GM21367 (cell line): ENCODE data around the gene SMIM9.

Experiments used
- ATAC-seq: cut with Tn5 transposase; IDR thresholded peaks from one replicate; pipeline ENCODE4 v1.9.1; 2021; ENCODE audit not compliant: unreplicated experiment

SMIM9 gene

DNA sequence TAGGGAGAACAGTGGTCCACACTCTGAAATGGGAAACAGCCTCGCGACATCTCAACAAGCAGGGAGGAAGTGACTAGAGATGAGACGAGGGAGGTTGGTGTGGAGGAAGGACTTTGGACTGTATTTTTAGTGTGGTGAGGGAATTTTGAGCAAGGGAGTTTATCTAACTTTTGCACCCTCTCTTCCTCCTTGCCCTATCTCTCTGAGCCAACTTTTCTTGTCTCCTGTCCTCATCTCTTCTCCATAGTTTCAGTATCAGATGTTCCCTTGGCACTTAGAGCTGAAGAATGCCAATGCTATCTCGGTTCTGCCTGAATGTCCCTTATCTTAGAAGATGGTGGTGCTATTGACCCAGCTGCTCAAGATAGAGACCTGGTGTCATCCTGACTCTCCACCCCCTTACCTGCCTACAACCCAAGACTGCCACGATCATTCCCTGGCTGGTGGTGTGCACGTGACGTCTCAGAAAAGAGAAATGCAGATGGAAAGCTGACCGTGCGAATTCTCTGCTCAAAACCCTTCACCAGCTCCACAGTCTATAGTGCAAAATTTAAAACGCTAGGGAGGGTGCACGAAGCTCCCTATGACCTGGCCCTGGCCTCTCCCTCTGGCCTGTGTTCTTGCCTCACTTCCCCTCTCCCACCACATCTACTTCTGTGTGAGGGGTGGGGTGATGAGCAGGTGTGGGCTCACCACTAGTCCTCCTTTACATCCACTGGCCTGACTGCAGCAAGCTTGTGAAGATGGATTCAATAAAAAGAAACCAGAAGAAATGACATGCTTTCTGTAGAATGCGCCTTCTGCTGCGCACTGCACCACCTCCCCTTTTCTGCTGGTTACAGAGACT, 50.1 kb downstream of the SMIM9 start:
- no peak for ATAC-seq

DNA sequence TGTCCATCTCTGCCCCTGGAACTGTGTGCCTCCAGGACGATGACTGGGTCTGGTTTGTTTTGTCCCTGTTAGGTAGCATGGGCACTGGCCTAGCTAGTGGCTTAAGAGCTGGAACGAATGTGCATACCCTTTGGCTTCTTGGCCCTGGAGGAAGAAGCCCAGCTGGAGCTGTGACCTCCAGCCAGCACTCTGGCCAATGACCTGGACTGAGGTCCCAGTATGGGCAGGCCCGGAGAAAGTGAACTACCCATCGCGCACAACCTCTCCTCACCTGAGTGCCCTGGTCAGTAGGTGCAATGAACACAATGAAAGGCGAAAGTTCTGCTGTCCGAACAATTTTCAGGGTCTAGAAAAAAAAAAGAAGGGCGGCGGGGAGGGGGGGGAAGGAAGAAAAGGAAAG, 53.5 kb downstream of the SMIM9 start:
- ATAC-seq: no peak

DNA sequence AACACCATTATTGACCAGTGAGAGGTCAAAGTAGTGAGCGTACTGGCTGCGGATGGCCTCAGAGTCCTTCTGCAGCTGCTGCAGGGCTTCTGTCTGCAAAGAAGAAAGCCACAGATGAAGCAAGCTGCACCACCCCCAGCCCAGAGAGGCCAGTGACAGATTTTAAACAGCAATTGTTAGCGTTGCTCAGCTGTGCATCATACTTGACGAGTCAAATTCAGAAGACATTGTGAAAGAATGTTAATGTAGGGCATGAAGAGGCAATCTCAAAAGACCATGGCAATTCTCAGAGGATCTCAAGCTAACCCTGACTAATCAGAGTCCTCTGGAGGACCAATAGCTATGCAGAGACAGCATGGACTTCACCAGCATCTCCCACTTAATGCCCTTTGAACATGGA, 55.2 kb downstream of the SMIM9 start:
- no peak for ATAC-seq

DNA sequence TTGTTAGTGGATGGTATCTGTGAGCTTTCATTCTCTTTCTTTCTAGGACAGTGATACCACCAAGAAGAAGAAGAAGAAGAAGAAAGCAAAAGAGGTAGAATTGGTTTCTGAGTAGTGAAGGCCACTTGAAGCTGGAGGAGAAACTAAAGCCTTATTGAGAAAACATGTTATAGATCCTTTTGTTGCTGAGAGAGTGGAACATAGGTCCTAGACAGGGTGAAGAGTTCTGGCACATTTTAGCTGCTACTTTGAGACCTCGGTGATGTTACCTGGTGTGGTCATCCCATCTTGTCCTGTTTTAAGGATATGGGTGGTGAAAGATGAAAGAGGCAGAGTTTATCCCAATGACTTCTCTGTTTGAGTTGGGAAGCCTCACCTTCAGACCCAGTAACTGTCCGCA, 57.7 kb downstream of the SMIM9 start:
- ATAC-seq: no peak

DNA sequence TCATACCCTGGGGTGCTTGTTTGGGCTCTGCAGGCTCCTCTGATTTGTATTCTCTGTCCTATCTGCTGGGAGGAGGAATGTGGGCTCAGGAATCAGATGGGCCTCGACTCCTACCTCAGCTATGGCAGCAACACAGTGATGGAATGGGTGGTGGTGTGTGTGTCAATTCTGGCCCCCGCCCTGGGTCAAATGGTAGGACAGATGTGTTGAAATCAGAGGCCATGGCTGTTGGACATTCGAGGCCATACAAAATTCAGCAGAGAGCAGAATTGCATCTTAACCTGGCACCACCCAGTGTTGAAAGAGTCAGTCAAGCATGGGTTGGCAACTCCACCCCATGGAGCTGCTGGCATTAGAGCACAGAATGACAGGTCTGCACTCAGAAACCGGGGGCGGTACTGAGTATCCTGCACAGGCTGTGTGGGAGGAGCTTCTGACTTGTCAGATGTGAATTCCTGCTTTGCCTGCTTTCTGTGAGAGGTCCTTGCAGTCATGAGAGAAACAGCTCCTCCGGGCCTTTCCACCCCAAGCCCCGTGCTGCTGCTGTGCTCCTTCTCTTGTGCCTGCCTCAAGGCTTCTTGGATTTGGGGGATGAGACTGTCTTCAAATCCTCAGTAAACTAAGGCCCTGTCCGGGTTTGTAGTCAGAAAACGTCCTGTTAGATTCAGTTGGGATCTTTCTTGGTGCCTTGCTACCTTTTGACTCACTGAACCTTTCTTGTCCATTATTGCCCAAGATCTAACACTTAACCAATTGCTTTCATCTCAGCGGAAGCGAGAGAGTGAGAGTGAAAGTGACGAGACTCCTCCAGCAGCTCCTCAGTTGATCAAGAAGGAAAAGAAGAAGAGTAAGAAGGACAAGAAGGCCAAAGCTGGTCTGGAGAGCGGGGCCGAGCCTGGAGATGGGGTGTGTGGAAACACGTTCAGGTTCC, 58.8 kb downstream of the SMIM9 start:
- ATAC-seq: no peak

DNA sequence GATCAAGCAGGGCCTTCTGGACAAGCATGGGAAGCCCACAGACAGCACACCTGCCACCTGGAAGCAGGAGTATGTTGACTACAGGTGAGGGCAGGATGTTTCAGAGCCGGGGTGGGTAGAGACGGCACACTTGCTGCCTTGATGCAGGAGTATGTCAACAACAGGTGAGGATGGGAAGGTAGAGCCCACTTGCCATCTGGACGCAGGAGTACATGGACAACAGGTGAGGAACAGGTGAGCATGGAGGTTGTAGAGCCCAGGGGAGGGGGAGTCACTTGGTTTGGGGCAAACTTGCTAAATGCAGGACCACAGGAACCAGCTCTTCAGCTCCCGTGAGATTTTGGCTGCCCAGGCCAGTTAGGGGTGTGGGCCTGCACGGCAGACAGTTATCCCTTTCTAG, 59.8 kb downstream of the SMIM9 start:
- no peak for ATAC-seq
